ENCODE measurements around the gene TMEM208. TPM values are rescaled to one million over a fixed set of nuclear protein-coding genes. Genes with fewer than 3 reads are reported as not detected.

The TMEM208 gene
- total RNA-seq, 1 donor from 2014 or later: 41.3 TPM

DNA sequence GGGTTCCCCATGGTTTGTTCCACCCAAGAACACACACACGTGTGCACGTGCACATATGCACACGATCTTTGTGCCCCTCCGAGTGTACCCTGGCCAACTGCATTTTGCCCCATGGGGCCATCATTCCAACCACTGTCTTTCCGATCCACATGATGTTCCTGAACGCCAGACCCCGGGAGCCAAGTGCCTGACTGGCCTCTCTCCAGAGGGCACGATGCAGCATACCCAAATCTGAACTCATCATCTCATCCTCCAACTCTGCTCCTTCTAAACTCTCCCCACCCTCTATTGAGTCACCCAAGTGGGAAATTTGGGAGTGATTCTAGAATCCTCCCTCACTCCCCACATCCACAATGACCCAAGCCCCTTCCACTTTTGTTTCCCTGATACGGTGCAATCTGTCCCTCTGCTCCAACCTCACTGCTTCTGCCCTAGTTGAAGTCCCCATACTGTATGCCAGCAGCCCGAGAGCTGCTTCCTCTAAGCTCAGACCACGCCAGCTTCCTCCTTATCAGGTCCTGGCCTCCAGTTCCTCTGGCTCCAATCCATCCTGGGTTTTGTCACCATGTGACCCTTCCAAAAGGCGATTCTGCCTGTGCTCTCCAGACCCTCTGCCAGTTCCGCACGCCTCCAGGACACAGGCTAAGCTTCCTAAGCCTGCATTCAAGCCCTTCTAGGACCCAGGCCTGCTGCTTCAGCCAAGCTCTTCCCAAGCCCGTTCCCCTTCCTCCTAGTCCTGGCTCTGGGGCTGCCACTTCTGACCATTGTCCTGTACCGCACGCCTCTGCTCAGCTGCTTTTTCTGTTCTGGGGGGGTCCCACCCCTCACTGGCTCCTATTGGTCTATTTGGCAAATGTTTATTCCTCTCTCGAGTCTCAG is 10.1 kb upstream of the TMEM208 start:
- no peaks in the 10 kb centered on the region for H3K36me3 Mint-ChIP-seq (ENCODE audit: low read depth)
- ATAC-seq (ENCODE audit: low read depth) (no peak), DNase-seq (no peak)
- CTCF ChIA-PET: no interaction called here
- intact Hi-C loops (cut with micrococcal nuclease): no loop called here
- H3K27me3 Mint-ChIP-seq: no peaks in the 10 kb centered on the region
- H3K27ac Mint-ChIP-seq: no peak overlapping the region
- POLR2A ChIA-PET: interaction anchor here (0.6 to 0.8 kb wide), 2 partner anchors 11 to 111 kb away, joined by 3 read pairs; no protein-coding TSS in a partner anchor
- H3K9me3 Mint-ChIP-seq: no peaks in the 10 kb centered on the region
- H3K4me3 Mint-ChIP-seq: no peak overlapping the region
- H3K4me1 Mint-ChIP-seq: no peaks in the 10 kb centered on the region
- no peak for TF ChIP-seq CTCF (IDR thresholded peaks at IDR 0.05)

GRCh38 chr16:67223992-67224391 is 2.9 kb upstream of the TMEM208 start:
- TF ChIP-seq CTCF (IDR thresholded peaks at IDR 0.05): no peak
- peaks cover 23% of the 10 kb centered on the region for H3K36me3 Mint-ChIP-seq (ENCODE audit: low read depth)
- no peak for DNase-seq
- POLR2A ChIA-PET: no interaction called here
- CTCF ChIA-PET: no interaction called here
- ATAC-seq (ENCODE audit: low read depth): no peak
- no peak overlapping the region for H3K4me3 Mint-ChIP-seq
- H3K27ac Mint-ChIP-seq: no peak overlapping the region
- H3K27me3 Mint-ChIP-seq: no peaks in the 10 kb centered on the region
- peaks cover 27% of the 10 kb centered on the region for H3K4me1 Mint-ChIP-seq
- no peaks in the 10 kb centered on the region for H3K9me3 Mint-ChIP-seq
- intact Hi-C loops (cut with micrococcal nuclease): no loop called here

DNA sequence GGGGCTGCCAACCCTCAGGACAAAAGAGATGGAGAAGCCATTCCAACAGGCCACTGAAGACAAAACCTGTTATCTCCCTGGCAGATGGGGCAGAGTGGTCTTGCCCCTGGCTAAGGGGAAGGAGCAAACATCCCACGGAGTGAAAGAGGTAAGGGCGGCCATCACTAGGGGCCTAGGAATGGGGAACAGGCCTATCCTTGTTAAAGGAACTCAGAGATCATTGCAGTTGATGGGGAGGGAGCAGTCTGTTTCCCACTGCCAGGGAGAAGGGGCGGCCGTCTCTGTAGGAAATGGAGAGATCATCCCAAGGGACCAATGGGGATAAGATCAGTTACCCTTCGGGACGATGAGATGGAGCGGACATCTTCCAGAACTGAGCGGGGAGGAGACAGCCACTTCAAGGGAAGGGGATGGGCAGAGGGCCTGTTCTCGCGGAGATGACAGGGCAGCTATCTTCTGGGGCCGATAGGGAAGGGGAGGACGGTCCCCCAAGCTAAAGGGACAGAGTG is 581 bp upstream of the TMEM208 start:
- ChIA-PET POLR2A (interaction anchor here (0.6 to 5.1 kb wide), 18 partner anchors 9 to 859 kb away, joined by 3 to 120 read pairs (median 4); partner anchors contain the start of genes ATP6V0D1, CIAO2B, E2F4 and FBXL8), CTCF (interaction anchor here (0.6 to 2.4 kb wide), 8 partner anchors 18 to 144 kb away, joined by 3 to 12 read pairs (median 4); partner anchors contain the start of gene FHOD1)
- Mint-ChIP-seq H3K9me3 (no peaks in the 10 kb centered on the region), H3K27ac (peak overlapping the region; percentile 99), H3K27me3 (no peaks in the 10 kb centered on the region), H3K36me3 (ENCODE audit: low read depth) (peaks cover 45% of the 10 kb centered on the region), H3K4me3 (peak overlapping the region; percentile 100), H3K4me1 (peaks cover 27% of the 10 kb centered on the region)
- intact Hi-C loops (cut with micrococcal nuclease): loop anchor here (1.0 to 2.0 kb wide), 5 partner anchors 21 to 68 kb away; partner anchors contain the start of genes E2F4, FBXL8, FHOD1 and MATCAP1
- TF ChIP-seq CTCF (IDR thresholded peaks at IDR 0.05): no peak
- no peak for DNase-seq
- no peak for ATAC-seq (ENCODE audit: low read depth)

DNA sequence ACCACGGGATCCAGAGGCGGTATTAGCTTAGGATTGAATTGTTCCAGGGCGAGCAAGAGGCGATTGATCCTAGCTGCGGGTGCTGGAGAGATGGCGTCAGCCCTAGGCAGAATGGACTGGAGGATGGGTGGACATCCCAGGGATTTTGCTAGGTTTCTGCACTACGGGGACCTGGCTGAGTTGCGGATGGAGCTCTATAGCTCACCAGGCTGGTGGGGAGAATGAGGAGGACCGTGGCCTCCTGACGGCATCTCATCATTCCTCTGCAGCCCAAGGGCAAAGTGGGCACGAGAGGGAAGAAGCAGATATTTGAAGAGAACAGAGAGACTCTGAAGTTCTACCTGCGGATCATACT is 614 bp downstream of the TMEM208 start:
- ChIA-PET POLR2A (interaction anchor here (0.5 to 5.1 kb wide), 12 partner anchors 11 to 777 kb away, joined by 3 to 120 read pairs (median 6); partner anchors contain the start of genes CIAO2B, E2F4, FBXL8 and FHOD1), CTCF (interaction anchor here (1.3 to 2.4 kb wide), 4 partner anchors 17 to 65 kb away, joined by 3 to 12 read pairs (median 6); partner anchors contain the start of gene FHOD1)
- TF ChIP-seq CTCF (IDR thresholded peaks at IDR 0.05): no peak
- Mint-ChIP-seq H3K4me1 (peaks cover 27% of the 10 kb centered on the region), H3K27me3 (no peaks in the 10 kb centered on the region), H3K27ac (peak overlapping the region; percentile 99), H3K9me3 (no peaks in the 10 kb centered on the region), H3K4me3 (peak overlapping the region; percentile 100), H3K36me3 (ENCODE audit: low read depth) (peaks cover 51% of the 10 kb centered on the region)
- DNase-seq (no peak), ATAC-seq (ENCODE audit: low read depth) (no peak)
- intact Hi-C loops (cut with micrococcal nuclease): loop anchor here (1.0 to 2.0 kb wide), 6 partner anchors 17 to 335 kb away; partner anchors contain the start of genes CBFB, CTCF, FBXL8 and MATCAP1
